ENCODE results near the gene ZNF232.
"Not testable (repeated sequence)": the region's sequence is repeated elsewhere in the genome, so short reads cannot be mapped to it uniquely, and the experiment has no call there.

The ZNF232 gene

DNA sequence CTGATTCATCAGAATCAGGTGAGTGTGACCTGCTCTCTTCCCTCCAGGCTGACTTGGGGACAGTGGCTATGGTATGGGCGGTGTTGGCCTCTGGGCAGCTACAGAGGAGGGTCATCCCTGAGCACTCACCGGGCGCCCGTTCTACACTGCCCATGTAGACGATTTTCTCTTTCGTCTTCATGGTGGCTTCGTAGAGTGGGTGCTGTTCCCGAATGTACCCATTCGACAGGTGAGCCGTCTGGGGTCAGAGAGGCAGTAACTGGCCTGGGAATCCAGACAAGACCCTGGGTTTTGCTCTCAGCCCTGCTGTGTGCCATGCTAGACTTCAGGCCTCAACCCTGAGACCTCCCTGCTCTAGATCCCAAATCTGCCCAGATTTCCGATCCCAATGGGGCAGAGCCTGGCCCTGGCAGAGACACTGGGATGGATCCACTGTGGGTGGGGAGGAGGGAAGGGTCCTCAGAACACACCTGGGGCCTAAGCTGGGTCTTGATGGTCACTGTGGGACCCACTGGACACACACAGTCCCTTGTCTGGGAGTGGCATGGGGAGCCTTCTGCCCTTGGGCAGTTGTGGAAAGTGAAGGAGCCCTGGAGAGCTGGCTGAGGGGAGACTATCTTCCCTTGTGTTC, 17.3 kb upstream of the ZNF232 start:
- in situ Hi-C loops (cut with MboI; ENCODE audit: low sequenced_read_pairs, unreplicated experiment) = no loop called here

DNA sequence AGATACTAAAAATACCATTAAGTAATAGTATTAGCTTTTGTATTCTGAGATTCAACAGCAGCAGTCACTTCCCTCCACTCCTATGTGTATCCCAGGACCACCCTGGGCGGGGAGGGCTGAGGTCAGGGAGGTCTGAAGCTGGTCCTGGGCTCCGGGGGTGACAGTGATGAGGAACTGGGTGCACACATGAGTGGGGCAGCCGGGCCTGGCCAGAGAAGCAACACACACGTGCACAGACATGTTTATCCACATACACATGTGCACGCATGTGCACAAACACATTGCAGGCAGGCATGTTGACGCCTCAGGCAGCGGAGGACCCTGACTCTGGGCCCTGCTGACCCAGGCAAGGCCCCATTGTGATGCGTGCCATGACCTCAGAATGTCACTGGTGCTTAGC, 16.7 kb upstream of the ZNF232 start:
- in situ Hi-C loops (cut with MboI; ENCODE audit: low sequenced_read_pairs, unreplicated experiment); DNase-seq (ENCODE audit: low spot score): not testable (repeated sequence)

More for the DNA sequence above, 17.3 kb upstream of the ZNF232 start:
- DNase-seq (ENCODE audit: low spot score) = no peak
- no peak for TF ChIP-seq CTCF (IDR thresholded peaks at IDR 0.05; ENCODE audit: borderline replicate concordance, control extremely low read depth, extremely low read depth, insufficient read depth, missing control alignments)

GRCh38 chr17:5127910-5128309, 16.2 kb upstream of the ZNF232 start:
- DNase-seq (ENCODE audit: low spot score) = no peak
- no peak for TF ChIP-seq CTCF (IDR thresholded peaks at IDR 0.05; ENCODE audit: borderline replicate concordance, control extremely low read depth, extremely low read depth, insufficient read depth, missing control alignments)
- in situ Hi-C loops (cut with MboI; ENCODE audit: low sequenced_read_pairs, unreplicated experiment) = no loop called here

- TF ChIP-seq CTCF (IDR thresholded peaks at IDR 0.05; ENCODE audit: borderline replicate concordance, control extremely low read depth, extremely low read depth, insufficient read depth, missing control alignments) = no peak
- in situ Hi-C loops (cut with MboI; ENCODE audit: low sequenced_read_pairs, unreplicated experiment) = no loop called here
- no peak for DNase-seq (ENCODE audit: low spot score)
Measured at GRCh38 chr17:5126719-5127488, 15.2 kb upstream of the ZNF232 start.

GRCh38 chr17:5124896-5125295, 13.2 kb upstream of the ZNF232 start:
- in situ Hi-C loops (cut with MboI; ENCODE audit: low sequenced_read_pairs, unreplicated experiment) = not testable (repeated sequence)

DNA sequence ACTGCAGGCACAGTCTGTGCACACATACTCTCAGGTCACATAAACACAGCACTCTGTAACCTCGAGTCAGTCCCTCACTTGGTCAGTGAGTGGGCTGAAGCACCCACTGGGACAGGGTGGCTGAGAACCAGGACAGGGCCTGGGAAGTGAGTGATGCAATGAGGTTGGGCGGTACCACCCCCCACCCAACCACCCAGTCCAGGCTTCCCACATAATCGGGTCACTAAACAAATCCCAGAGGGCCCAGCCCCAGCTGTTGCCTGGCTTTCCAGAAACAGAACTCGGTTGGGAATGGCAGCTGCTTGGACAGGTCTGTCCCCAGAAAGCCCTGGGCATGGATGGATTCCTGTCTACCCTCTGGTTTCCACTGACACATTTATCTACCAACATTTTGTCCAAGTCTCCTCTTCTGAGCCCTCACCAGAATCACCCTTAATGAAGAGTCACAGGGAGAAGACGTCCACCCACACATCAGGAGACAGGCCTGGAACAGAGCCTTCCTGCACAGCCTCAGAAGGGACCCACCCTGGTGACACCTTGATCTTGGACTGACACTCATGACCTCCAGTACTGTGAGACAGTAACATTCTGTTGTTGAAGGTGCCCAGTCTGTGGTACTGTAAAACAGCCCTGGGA, 12.6 kb upstream of the ZNF232 start:
- in situ Hi-C loops (cut with MboI; ENCODE audit: low sequenced_read_pairs, unreplicated experiment); DNase-seq (ENCODE audit: low spot score): not testable (repeated sequence)

More at GRCh38 chr17:5124896-5125295, 13.2 kb upstream of the ZNF232 start:
- DNase-seq (ENCODE audit: low spot score) = not testable (repeated sequence)

GRCh38 chr17:5123343-5124124, 11.9 kb upstream of the ZNF232 start:
- in situ Hi-C loops (cut with MboI; ENCODE audit: low sequenced_read_pairs, unreplicated experiment) = no loop called here
- no peak for DNase-seq (ENCODE audit: low spot score)
- no peak for TF ChIP-seq CTCF (IDR thresholded peaks at IDR 0.05; ENCODE audit: borderline replicate concordance, control extremely low read depth, extremely low read depth, insufficient read depth, missing control alignments)
